Loucy (cell line): ENCODE results near the gene EXD2.

ENCODE experiments used
- EZH2phosphoT487 ChIP-seq: fragments of 200-600 bp; IDR thresholded peaks from 2 replicates; pipeline ENCODE4 v1.6.1; 2018; ENCODE audit warnings: antibody characterized with exemption, mild to moderate bottlenecking, moderate library complexity, borderline replicate concordance
- TF ChIP-seq, protein P1 (sequence below): fragments of 200-600 bp; sonication (generic); conservative IDR thresholded peaks from 2 replicates; pipeline ENCODE4 v1.5.1; 2014; ENCODE audit warnings: mild to moderate bottlenecking, antibody characterized with exemption, low read length

- TF ChIP-seq, protein P1, sequence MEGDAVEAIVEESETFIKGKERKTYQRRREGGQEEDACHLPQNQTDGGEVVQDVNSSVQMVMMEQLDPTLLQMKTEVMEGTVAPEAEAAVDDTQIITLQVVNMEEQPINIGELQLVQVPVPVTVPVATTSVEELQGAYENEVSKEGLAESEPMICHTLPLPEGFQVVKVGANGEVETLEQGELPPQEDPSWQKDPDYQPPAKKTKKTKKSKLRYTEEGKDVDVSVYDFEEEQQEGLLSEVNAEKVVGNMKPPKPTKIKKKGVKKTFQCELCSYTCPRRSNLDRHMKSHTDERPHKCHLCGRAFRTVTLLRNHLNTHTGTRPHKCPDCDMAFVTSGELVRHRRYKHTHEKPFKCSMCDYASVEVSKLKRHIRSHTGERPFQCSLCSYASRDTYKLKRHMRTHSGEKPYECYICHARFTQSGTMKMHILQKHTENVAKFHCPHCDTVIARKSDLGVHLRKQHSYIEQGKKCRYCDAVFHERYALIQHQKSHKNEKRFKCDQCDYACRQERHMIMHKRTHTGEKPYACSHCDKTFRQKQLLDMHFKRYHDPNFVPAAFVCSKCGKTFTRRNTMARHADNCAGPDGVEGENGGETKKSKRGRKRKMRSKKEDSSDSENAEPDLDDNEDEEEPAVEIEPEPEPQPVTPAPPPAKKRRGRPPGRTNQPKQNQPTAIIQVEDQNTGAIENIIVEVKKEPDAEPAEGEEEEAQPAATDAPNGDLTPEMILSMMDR, result no peak
- no peak for TF ChIP-seq EZH2phosphoT487
Observed at GRCh38 chr14:69226178-69226577, 34.9 kb downstream of the EXD2 start.
